Prostate gland (tissue), 2 donors: ENCODE measurements around the gene EDNRA.

Source experiments
- POLR2A ChIP-seq: fragments of 450-650 bp; IDR thresholded peaks from one replicate; pipeline ENCODE4 v1.6.1; 2016; ENCODE audit warnings: antibody characterized with exemption, mild to moderate bottlenecking
- TF ChIP-seq, protein P1 (sequence below), 4 experiments: fragments of 200-600 bp in 2 of 4; fragments of 450-650 bp in 2 of 4; sonication (generic) in 2 of 4; IDR thresholded peaks; 1 replicate in 3 of 4; 2 replicates in 1 of 4; pipeline ENCODE4 v1.5.1; 2016 to 2019; ENCODE audit warnings: antibody characterized with exemption in 4 of 4, mild to moderate bottlenecking in 2 of 4, moderate library complexity in 2 of 4

- TF ChIP-seq, protein P1, sequence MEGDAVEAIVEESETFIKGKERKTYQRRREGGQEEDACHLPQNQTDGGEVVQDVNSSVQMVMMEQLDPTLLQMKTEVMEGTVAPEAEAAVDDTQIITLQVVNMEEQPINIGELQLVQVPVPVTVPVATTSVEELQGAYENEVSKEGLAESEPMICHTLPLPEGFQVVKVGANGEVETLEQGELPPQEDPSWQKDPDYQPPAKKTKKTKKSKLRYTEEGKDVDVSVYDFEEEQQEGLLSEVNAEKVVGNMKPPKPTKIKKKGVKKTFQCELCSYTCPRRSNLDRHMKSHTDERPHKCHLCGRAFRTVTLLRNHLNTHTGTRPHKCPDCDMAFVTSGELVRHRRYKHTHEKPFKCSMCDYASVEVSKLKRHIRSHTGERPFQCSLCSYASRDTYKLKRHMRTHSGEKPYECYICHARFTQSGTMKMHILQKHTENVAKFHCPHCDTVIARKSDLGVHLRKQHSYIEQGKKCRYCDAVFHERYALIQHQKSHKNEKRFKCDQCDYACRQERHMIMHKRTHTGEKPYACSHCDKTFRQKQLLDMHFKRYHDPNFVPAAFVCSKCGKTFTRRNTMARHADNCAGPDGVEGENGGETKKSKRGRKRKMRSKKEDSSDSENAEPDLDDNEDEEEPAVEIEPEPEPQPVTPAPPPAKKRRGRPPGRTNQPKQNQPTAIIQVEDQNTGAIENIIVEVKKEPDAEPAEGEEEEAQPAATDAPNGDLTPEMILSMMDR (IDR thresholded peaks at IDR 0.05) = no peak
- TF ChIP-seq POLR2A = no peak
These were observed 65.5 kb downstream of the EDNRA start for GRCh38 chr4:147546349-147546748.
